HG03097 (cell line): ENCODE measurements around the gene PRKCA.

ENCODE experiments used
- ATAC-seq: cut with Tn5 transposase; IDR thresholded peaks from one replicate; pipeline ENCODE4 v1.9.1; 2021; ENCODE audit not compliant: unreplicated experiment, low FRiP score

Gene PRKCA

GRCh38 chr17:66775271-66775670, 472.9 kb downstream of the PRKCA start:
- no peak for ATAC-seq

GRCh38 chr17:66775881-66776400, 473.5 kb downstream of the PRKCA start:
- no peak for ATAC-seq

GRCh38 chr17:66776999-66777688, 474.7 kb downstream of the PRKCA start:
- no peak for ATAC-seq

GRCh38 chr17:66777689-66778225, 475.3 kb downstream of the PRKCA start:
- ATAC-seq = no peak

GRCh38 chr17:66778531-66779236, 476.3 kb downstream of the PRKCA start:
- ATAC-seq = no peak

- ATAC-seq = no peak
Measured at GRCh38 chr17:66779237-66779606, 476.8 kb downstream of the PRKCA start.

- ATAC-seq = no peak
Measured at GRCh38 chr17:66781135-66781534, 478.7 kb downstream of the PRKCA start.

- no peak for ATAC-seq
Measured at GRCh38 chr17:66782851-66783250, 480.4 kb downstream of the PRKCA start.

GRCh38 chr17:66783656-66784381, 481.4 kb downstream of the PRKCA start:
- no peak for ATAC-seq

- no peak for ATAC-seq
Measured at GRCh38 chr17:66784621-66785364, 482.4 kb downstream of the PRKCA start.

- ATAC-seq = no peak
Measured at GRCh38 chr17:66786107-66786506, 483.7 kb downstream of the PRKCA start.

- no peak for ATAC-seq
Measured at GRCh38 chr17:66787914-66788313, 485.5 kb downstream of the PRKCA start.

- ATAC-seq = no peak
Measured at GRCh38 chr17:66789093-66789492, 486.7 kb downstream of the PRKCA start.

- no peak for ATAC-seq
Measured at GRCh38 chr17:66789961-66790437, 487.6 kb downstream of the PRKCA start.

- no peak for ATAC-seq
Measured at GRCh38 chr17:66790501-66791061, 488.2 kb downstream of the PRKCA start.

- ATAC-seq = no peak
Measured at GRCh38 chr17:66791347-66791746, 488.9 kb downstream of the PRKCA start.

GRCh38 chr17:66793814-66794213, 491.4 kb downstream of the PRKCA start:
- ATAC-seq = no peak

- no peak for ATAC-seq
Measured at GRCh38 chr17:66795486-66795885, 493.1 kb downstream of the PRKCA start.

- ATAC-seq = no peak
Measured at GRCh38 chr17:66799849-66800537, 497.6 kb downstream of the PRKCA start.
